Activated naive CD8-positive, alpha-beta T cell treated with anti-CD3 and anti-CD28 coated beads for 36 hours (primary cell): ENCODE results near the gene OR2A14. TPM values are rescaled to one million over a fixed set of nuclear protein-coding genes. Genes with fewer than 3 reads are reported as not detected.
A peak's percentile ranks its signal among the peaks of the same experiment; 100 is the strongest.
"Not testable (repeated sequence)": the region's sequence is repeated elsewhere in the genome, so short reads cannot be mapped to it uniquely, and the experiment has no call there.

Experiments used
- DNase-seq: peaks from one replicate; pipeline ENCODE4 v3.0.0; 2021
- H3K27ac Mint-ChIP-seq: one replicate; pipeline ENCODE4 v1.8.0; 2022; ENCODE audit warnings: mild to moderate bottlenecking, moderate library complexity, mixed read lengths
- H3K27me3 Mint-ChIP-seq: one replicate; pipeline ENCODE4 v1.8.0; 2022; ENCODE audit warnings: mild to moderate bottlenecking, mixed read lengths
- H3K36me3 Mint-ChIP-seq: one replicate; pipeline ENCODE4 v1.8.0; 2021; ENCODE audit warnings: mild to moderate bottlenecking, mixed read lengths
- H3K4me1 Mint-ChIP-seq: one replicate; pipeline ENCODE4 v1.8.0; 2021; ENCODE audit warnings: mixed read lengths
- H3K4me3 Mint-ChIP-seq: one replicate; pipeline ENCODE4 v1.8.0; 2022; ENCODE audit warnings: mild to moderate bottlenecking, moderate library complexity, mixed read lengths
- H3K9me3 Mint-ChIP-seq: one replicate; pipeline ENCODE4 v1.8.0; 2022; ENCODE audit warnings: mixed read lengths
- total RNA-seq, 2 experiments: library from RNA; stranded (reverse); gene quantifications; one replicate each; pipeline ENCODE4 v1.2.3, GENCODE V29; 2021

The OR2A14 gene
- total RNA-seq, 2 experiments from 2014 or later, result not detected

- H3K27ac Mint-ChIP-seq, result no peak overlapping the region
- no peaks in the 10 kb centered on the region for H3K27me3 Mint-ChIP-seq
- H3K36me3 Mint-ChIP-seq, result no peaks in the 10 kb centered on the region
- H3K9me3 Mint-ChIP-seq, result no peaks in the 10 kb centered on the region
- H3K4me1 Mint-ChIP-seq, result peaks cover 8% of the 10 kb centered on the region
- no peak overlapping the region for H3K4me3 Mint-ChIP-seq
- no peak for DNase-seq
Measured at GRCh38 chr7:144130730-144131129, 7.8 kb downstream of the OR2A14 start.

GRCh38 chr7:144132262-144132661 is 9.3 kb downstream of the OR2A14 start:
- Mint-ChIP-seq H3K27me3 (no peaks in the 10 kb centered on the region), H3K27ac (no peak overlapping the region), H3K9me3 (no peaks in the 10 kb centered on the region), H3K4me3 (no peak overlapping the region), H3K4me1 (no peaks in the 10 kb centered on the region), H3K36me3 (no peaks in the 10 kb centered on the region)
- no peak for DNase-seq

GRCh38 chr7:144133307-144133706 is 10.3 kb downstream of the OR2A14 start:
- no peak overlapping the region for H3K27ac Mint-ChIP-seq
- DNase-seq, result no peak
- H3K9me3 Mint-ChIP-seq, result no peaks in the 10 kb centered on the region
- H3K4me1 Mint-ChIP-seq, result no peaks in the 10 kb centered on the region
- no peak overlapping the region for H3K4me3 Mint-ChIP-seq
- no peaks in the 10 kb centered on the region for H3K36me3 Mint-ChIP-seq
- H3K27me3 Mint-ChIP-seq, result peaks cover 4% of the 10 kb centered on the region

- Mint-ChIP-seq H3K36me3 (no peaks in the 10 kb centered on the region), H3K27ac (no peak overlapping the region), H3K4me1 (no peaks in the 10 kb centered on the region), H3K4me3 (no peak overlapping the region), H3K9me3 (no peaks in the 10 kb centered on the region), H3K27me3 (peaks cover 4% of the 10 kb centered on the region)
- no peak for DNase-seq
Measured at GRCh38 chr7:144134116-144134515, 11.1 kb downstream of the OR2A14 start.

- Mint-ChIP-seq H3K36me3 (no peaks in the 10 kb centered on the region), H3K4me3 (no peak overlapping the region), H3K4me1 (no peaks in the 10 kb centered on the region), H3K27ac (no peak overlapping the region), H3K9me3 (peaks cover 1% of the 10 kb centered on the region), H3K27me3 (peaks cover 4% of the 10 kb centered on the region)
- DNase-seq, result no peak
Measured at GRCh38 chr7:144137501-144137900, 14.5 kb downstream of the OR2A14 start.

- no peak overlapping the region for H3K4me3 Mint-ChIP-seq
- no peaks in the 10 kb centered on the region for H3K4me1 Mint-ChIP-seq
- no peaks in the 10 kb centered on the region for H3K36me3 Mint-ChIP-seq
- DNase-seq, result no peak
- peaks cover 7% of the 10 kb centered on the region for H3K9me3 Mint-ChIP-seq
- H3K27ac Mint-ChIP-seq, result no peak overlapping the region
- H3K27me3 Mint-ChIP-seq, result peaks cover 4% of the 10 kb centered on the region
Measured at GRCh38 chr7:144142187-144142586, 19.2 kb downstream of the OR2A14 start.

GRCh38 chr7:144144426-144144825 is 21.4 kb downstream of the OR2A14 start:
- Mint-ChIP-seq H3K27me3 (peaks cover 4% of the 10 kb centered on the region), H3K4me1 (no peaks in the 10 kb centered on the region), H3K27ac (no peak overlapping the region), H3K4me3 (no peak overlapping the region), H3K36me3 (peaks cover 8% of the 10 kb centered on the region), H3K9me3 (peaks cover 22% of the 10 kb centered on the region)
- DNase-seq, result no peak

- Mint-ChIP-seq H3K27me3 (peaks cover 12% of the 10 kb centered on the region), H3K4me1 (no peaks in the 10 kb centered on the region), H3K36me3 (peaks cover 8% of the 10 kb centered on the region), H3K4me3 (no peak overlapping the region), H3K9me3 (peaks cover 28% of the 10 kb centered on the region), H3K27ac (no peak overlapping the region)
- DNase-seq, result no peak
Measured at GRCh38 chr7:144148224-144148827, 25.4 kb downstream of the OR2A14 start.

- H3K36me3 Mint-ChIP-seq, result no peaks in the 10 kb centered on the region
- H3K4me1 Mint-ChIP-seq, result no peaks in the 10 kb centered on the region
- H3K4me3 Mint-ChIP-seq, result no peak overlapping the region
- H3K9me3 Mint-ChIP-seq, result no peaks in the 10 kb centered on the region
- peaks cover 30% of the 10 kb centered on the region for H3K27me3 Mint-ChIP-seq
- H3K27ac Mint-ChIP-seq, result no peak overlapping the region
- DNase-seq, result no peak
Measured at GRCh38 chr7:144158861-144159260, 35.9 kb downstream of the OR2A14 start.

- H3K27ac Mint-ChIP-seq, result no peak overlapping the region
- H3K4me1 Mint-ChIP-seq, result no peaks in the 10 kb centered on the region
- H3K9me3 Mint-ChIP-seq, result no peaks in the 10 kb centered on the region
- DNase-seq, result no peak
- H3K27me3 Mint-ChIP-seq, result peaks cover 25% of the 10 kb centered on the region
- no peak overlapping the region for H3K4me3 Mint-ChIP-seq
- no peaks in the 10 kb centered on the region for H3K36me3 Mint-ChIP-seq
Measured at GRCh38 chr7:144164784-144165183, 41.8 kb downstream of the OR2A14 start.

- H3K27me3 Mint-ChIP-seq, DNase-seq, H3K4me1 Mint-ChIP-seq, H3K4me3 Mint-ChIP-seq, H3K36me3 Mint-ChIP-seq, H3K27ac Mint-ChIP-seq: not testable (repeated sequence)
- peaks cover 12% of the 10 kb centered on the region for H3K9me3 Mint-ChIP-seq
Measured at GRCh38 chr7:144171594-144172350, 48.8 kb downstream of the OR2A14 start.

GRCh38 chr7:144174613-144175012 is 51.6 kb downstream of the OR2A14 start:
- no peaks in the 10 kb centered on the region for H3K4me1 Mint-ChIP-seq
- H3K9me3 Mint-ChIP-seq, result peaks cover 12% of the 10 kb centered on the region
- H3K27ac Mint-ChIP-seq, result no peak overlapping the region
- no peak overlapping the region for H3K4me3 Mint-ChIP-seq
- H3K27me3 Mint-ChIP-seq, result peaks cover 5% of the 10 kb centered on the region
- H3K36me3 Mint-ChIP-seq, result no peaks in the 10 kb centered on the region
- no peak for DNase-seq

GRCh38 chr7:144178380-144179164 is 55.6 kb downstream of the OR2A14 start:
- H3K4me1 Mint-ChIP-seq, H3K9me3 Mint-ChIP-seq, H3K27me3 Mint-ChIP-seq, H3K27ac Mint-ChIP-seq, H3K36me3 Mint-ChIP-seq, H3K4me3 Mint-ChIP-seq: not testable (repeated sequence)
- DNase-seq, result peak; percentile 13

- not testable (repeated sequence) for H3K27ac Mint-ChIP-seq, H3K27me3 Mint-ChIP-seq, H3K4me3 Mint-ChIP-seq, H3K36me3 Mint-ChIP-seq, H3K9me3 Mint-ChIP-seq, H3K4me1 Mint-ChIP-seq, DNase-seq
Measured at GRCh38 chr7:144179165-144179479, 56.1 kb downstream of the OR2A14 start.
